ENCODE data around the gene SERPINF2.
"Not testable (repeated sequence)": the region's sequence is repeated elsewhere in the genome, so short reads cannot be mapped to it uniquely, and the experiment has no call there.

SERPINF2 gene

DNA sequence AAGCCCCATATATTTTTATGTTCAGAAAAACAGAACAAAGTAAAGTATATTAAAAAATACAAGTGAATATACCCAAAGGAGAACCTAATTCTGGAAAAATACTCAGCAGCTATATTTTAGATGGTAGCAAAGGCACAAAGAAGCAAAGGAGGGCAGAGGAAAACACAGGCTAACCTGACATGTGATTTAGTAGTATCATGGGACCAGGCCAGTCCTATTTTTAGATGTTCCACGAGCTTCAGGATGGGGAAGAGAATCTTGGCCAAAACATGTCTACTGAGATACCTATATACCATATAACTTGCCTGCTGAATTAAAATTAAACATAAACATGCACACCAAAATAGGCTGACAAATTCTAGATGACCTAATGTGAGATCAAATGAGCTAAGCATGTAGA, 54.1 kb downstream of the SERPINF2 start:
- DNase-seq: no peak

DNA sequence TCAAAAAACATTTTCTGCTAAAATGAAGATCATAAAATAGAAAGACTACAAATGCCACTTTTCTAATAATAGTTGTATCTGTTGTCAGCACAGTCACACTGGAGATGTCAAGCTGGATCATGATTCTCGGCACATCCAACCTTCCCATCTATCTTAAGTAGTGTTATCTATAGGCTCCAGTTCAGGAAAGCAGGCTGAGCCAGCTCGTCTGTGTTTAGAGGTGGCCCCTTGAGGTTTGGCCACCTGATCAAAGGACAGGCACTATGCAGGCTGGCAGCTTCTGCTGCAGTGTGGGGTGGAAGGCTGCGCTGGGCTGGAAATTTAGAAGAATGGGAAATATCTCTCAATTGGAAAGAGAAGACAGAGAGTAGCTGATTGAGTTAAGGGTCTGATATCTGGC, 54.7 kb downstream of the SERPINF2 start:
- DNase-seq: no peak

DNA sequence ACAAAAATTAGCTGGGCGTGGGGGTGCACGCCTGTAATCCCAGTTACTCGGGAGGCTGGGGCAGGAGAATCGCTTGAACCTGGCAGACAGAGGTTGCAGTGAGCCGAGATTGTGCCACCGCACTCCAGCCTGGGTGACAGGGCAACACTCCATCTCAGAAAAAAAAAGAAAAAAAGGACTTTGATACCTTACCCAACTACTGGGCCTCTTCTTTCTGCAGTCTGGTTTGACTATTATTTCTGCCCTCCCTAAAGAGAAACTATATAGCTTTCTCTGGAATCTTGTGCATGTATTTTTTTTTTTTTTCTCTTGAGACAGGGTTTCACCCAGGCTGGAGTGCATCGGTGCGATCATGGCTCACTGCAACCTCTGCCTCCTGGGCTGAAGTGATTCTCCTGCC, 55.2 kb downstream of the SERPINF2 start:
- not testable (repeated sequence) for DNase-seq

DNA sequence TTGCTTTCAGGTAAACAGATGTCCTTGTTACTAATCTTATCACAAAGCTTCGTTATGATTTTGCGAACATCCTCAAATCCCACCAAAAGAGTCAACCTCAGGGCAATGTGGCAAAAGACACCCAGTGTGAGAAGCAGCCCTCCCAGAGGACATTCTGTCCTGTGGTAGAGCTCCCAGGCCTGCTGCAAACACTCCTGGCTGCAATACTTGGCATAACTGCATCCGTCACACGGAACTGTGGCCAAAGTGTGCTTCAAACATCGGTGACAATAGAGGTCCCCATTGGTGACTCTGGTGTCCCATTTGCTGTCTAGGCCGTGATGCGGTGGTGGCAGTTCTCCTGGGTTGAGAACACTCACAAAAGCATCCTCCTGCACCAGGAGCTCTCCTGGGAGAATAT, 57.6 kb downstream of the SERPINF2 start:
- no peak for DNase-seq

DNA sequence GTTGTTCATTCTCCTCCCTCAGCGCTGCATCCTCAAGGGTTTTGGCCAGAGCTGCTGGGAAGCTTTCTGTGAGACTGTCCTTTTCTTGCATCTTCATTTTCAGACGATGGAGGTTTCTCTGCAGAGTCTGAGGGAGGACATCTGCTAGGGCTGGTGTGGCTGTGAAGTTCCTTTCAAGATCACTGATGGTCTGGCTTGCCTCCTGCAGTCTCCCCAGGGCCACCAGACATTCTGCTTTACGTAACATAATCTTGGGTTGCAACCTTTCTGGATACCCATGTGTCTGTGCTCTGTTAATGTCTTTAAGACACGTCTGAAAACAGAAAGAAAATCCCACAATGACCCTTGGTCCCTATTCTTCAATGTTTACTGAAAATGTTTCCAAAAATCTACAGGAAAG, 58.0 kb downstream of the SERPINF2 start:
- no peak for DNase-seq

DNA sequence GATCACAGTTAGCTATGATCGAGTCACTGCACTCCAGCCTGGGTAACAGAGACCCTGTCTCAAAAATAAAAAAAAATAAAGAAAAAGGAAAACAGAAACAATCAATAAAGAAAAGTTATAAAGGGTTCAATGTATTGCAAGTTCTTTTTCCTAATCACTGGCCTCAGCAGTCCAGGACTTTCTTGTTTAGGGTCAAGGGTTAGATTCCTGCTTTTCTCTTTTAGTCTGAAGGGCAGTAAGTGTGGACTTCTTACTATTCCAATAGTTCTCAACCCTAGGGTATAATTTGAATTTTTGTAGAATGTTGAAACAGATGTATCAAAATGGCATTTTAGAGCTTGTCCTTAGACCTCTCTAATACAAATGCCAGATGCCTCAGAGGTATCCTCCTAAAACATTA, 59.8 kb downstream of the SERPINF2 start:
- DNase-seq: no peak

DNA sequence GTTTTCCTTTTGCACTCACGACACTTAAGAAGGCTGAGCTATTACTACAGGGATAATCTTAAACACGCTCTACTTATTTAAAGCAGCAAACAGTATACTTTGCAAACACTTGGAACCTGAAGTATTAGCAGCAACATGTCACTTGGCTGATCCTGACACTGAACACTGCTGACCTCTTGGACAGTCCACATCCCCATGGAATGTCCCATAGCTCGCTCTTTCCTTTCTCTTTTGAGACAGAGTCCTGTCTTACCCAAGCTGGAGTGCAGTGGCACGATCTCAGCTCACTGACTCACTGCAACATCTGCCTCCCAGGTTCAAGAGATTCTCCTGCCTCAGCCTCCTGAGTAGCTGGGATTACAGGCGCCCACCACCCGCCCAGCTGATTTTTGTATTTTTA, 60.6 kb downstream of the SERPINF2 start:
- DNase-seq: no peak

All from stimulated activated CD4-positive, alpha-beta T cell treated with anti-CD3 and anti-CD28 coated beads, Interleukin-4, amount 100 ng/mL, for 24 hours (primary cell).